Aorta (tissue), 5 donors: ENCODE data around the gene MAB21L4. TPM values are rescaled to one million over a fixed set of nuclear protein-coding genes. Genes with fewer than 3 reads are reported as not detected.
A peak's percentile ranks its signal among the peaks of the same experiment; 100 is the strongest.

Source experiments
- ATAC-seq: fragments of 200-7000 bp; cut with Tn5 transposase; one replicate; pipeline ENCODE4 v1.9.1; 2022; ENCODE audit warnings: moderate library complexity; ENCODE audit not compliant: low FRiP score
- DNase-seq, 2 donors: peaks; one replicate each; pipeline ENCODE4 v3.0.0-alpha.2; 2020
- H3K27ac ChIP-seq, 2 donors: one replicate each; pipeline ENCODE4 v1.5.1; 2013; ENCODE audit warnings: low read length in 2 of 2, mild to moderate bottlenecking in 2 of 2, moderate library complexity in 2 of 2, control low read depth in 1 of 2, inconsistent platforms in 1 of 2, low read depth in 1 of 2
- H3K27me3 ChIP-seq, 2 donors: one replicate each; pipeline ENCODE4 v1.6.1; 2013; ENCODE audit warnings: control low read depth in 1 of 2, low read length in 1 of 2, mild to moderate bottlenecking in 1 of 2, moderate library complexity in 1 of 2; ENCODE audit not compliant: insufficient read depth in 2 of 2, control insufficient read depth in 1 of 2
- H3K36me3 ChIP-seq, 2 donors: one replicate each; pipeline ENCODE4 v1.6.1; 2013; ENCODE audit warnings: control low read depth in 1 of 2, low read length in 1 of 2, mild to moderate bottlenecking in 1 of 2; ENCODE audit not compliant: insufficient read depth in 2 of 2, control insufficient read depth in 1 of 2
- H3K4me1 ChIP-seq, 2 donors: one replicate each; pipeline ENCODE4 v1.6.1; 2013; ENCODE audit warnings: low read length in 2 of 2, control low read depth in 1 of 2, mild to moderate bottlenecking in 1 of 2, moderate library complexity in 1 of 2; ENCODE audit not compliant: insufficient read depth in 2 of 2, control insufficient read depth in 1 of 2
- H3K4me3 ChIP-seq, 2 donors: one replicate each; pipeline ENCODE4 v1.5.1; 2013; ENCODE audit warnings: low read length in 2 of 2, control low read depth in 1 of 2, mild to moderate bottlenecking in 1 of 2
- H3K9me3 ChIP-seq: one replicate; pipeline ENCODE4 v1.6.1; 2013; ENCODE audit warnings: mild to moderate bottlenecking, low read length; ENCODE audit not compliant: control insufficient read depth
- WGBS, 2 donors: extraction: QIAGEN DNeasy Blood & Tissue Kit; methylation state at CpG; one replicate each; pipeline ENCODE4 v1.1.7; 2013; 5-methylcytosine and 5-hydroxymethylcytosine counted together
- intact Hi-C, 2 donors: fragments of 100-400 bp; cut with DNase I; formaldehyde crosslinking; loops; one replicate each; pipeline versions ENCODE4 v1.14.2 to v1.15.0; 2022
- long read RNA-seq, 2 donors: library from polyadenylated mRNA; unstranded; transcript quantifications; one replicate each; pipeline ENCODE4 v2.0.0, GENCODE V29; 2020 to 2021
- polyA plus RNA-seq, 2 donors: library from polyadenylated mRNA; stranded (reverse); fragments of 200-250 nt; gene quantifications; one replicate each; pipeline ENCODE4 v1.2.3, GENCODE V29; 2013
- total RNA-seq, 2 donors: library from RNA; stranded (reverse); fragmentation: NEBNext Ultra II Directional; extraction: Animal tissue kit (Norgen Biotek cat#: 25700); gene quantifications; one replicate each; pipeline ENCODE4 v1.2.1, GENCODE V29; 2021
- donor health status: healthy with polysubstance abuse.
- donor health status: Bipolar disorder and iron deficiency.
- donor health status: DM: no; HTN: no; CAD: no.
- donor health status: DM: no; HTN: no; CAD: no.
- donor health status: DM: yes; HTN: yes; CAD: no.

Gene MAB21L4
- not detected for total RNA-seq
- polyA plus RNA-seq, result 1 to 10 TPM in 1 of 2 donors, not detected in 1; 5.5 TPM
- long read RNA-seq, donor 1, result 0 reads
- long read RNA-seq, donor 2, result 0 reads

GRCh38 chr2:240895656-240896388 lies at the start of gene MAB21L4:
TSS of gene MAB21L4 (minus strand) at chr2:240896156. CDS start at chr2:240895997, 159 bp downstream.
- no peaks in the 10 kb centered on the region for H3K27me3 ChIP-seq
- intact Hi-C loops, result no loop called here
- no peaks in the 10 kb centered on the region for H3K36me3 ChIP-seq
- DNase-seq (no peak), ATAC-seq (no peak)
- H3K4me1 ChIP-seq, result no peaks in the 10 kb centered on the region
- H3K9me3 ChIP-seq, result no peaks in the 10 kb centered on the region
- H3K27ac ChIP-seq, result no peak within 1 kb of the TSS
- WGBS, 2 donors, result 80 to 84% methylated on average over 24 of the region's 24 CpGs
- no peak within 1 kb of the TSS for H3K4me3 ChIP-seq

DNA sequence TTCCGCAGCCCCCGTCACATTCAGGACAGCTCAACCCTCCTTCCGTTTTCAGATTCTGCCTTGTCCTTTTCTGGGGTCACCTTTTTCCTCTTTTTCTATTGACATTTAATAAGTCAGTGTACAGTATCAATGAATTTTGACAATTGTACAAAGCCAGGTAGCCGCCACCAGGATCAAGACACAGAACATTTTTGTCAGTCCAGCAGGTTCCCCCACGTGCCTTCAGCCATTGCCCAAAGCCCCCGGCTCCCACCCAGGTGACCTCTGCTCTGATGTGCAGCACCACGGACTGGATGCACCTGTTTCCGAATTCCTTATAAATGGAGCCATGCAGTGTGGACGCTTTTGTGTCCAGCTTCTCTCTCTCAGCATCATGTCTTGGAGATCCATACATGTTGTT lies 40.1 kb upstream of the MAB21L4 start:
- H3K4me1 ChIP-seq, result no peaks in the 10 kb centered on the region
- no peak overlapping the region for H3K4me3 ChIP-seq
- ATAC-seq, result no peak
- WGBS, 2 donors, result 86% methylated on average over 9 of the region's 9 CpGs
- H3K9me3 ChIP-seq, result peaks cover 5% of the 10 kb centered on the region
- peak in 1 of 2 donors; percentile 53 for DNase-seq
- no peaks in the 10 kb centered on the region for H3K36me3 ChIP-seq
- peaks cover 0 to 2% of the 10 kb centered on the region in 2 donors for H3K27me3 ChIP-seq
- no peak overlapping the region for H3K27ac ChIP-seq
- intact Hi-C loops, result no loop called here

DNA sequence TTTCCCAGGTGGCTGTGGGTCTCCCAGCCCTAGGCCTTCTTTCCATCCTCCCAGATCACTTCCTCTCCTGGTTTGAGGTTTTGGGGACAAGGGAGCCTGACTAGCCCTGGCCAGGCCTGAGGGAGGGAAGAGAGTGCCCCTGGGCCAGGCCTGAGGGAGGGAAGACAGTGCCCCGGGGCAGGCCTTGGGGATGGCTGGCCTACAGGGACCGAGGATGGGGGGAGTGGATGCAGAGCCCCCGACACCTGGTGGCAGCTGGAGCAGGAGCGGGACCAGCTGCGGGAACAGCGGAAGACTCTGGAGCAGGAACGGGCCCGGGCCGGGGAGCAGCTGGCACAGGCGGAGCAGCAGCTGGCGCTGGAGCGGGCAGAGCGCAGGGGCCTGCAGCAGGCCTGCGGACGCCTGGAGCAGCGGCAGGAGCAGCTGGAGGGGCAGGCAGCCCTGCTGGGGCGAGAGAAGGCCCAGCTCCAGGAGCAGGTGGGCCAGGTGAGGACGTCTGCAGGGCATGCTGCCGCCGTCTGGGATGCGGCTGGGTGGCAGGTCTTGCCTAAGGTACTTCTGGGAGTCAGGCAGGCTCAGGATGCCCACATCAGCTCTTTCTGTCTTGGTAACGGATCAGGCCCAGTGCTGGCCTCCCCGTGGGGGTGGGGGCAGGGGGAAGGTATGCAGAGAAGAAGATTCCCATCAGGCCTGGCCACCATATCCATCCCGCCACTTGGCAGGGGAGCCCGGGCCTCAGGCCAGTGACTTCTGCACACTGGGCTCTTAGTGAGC lies 39.3 kb upstream of the MAB21L4 start:
- H3K27ac ChIP-seq, result no peak overlapping the region
- peaks cover 5% of the 10 kb centered on the region for H3K9me3 ChIP-seq
- peak in 1 of 2 donors; percentile 59 for DNase-seq
- intact Hi-C loops, result no loop called here
- H3K27me3 ChIP-seq, result peaks cover 0 to 2% of the 10 kb centered on the region in 2 donors
- 86% methylated on average over 25 of the region's 25 CpGs for WGBS, 2 donors
- no peak overlapping the region for H3K4me3 ChIP-seq
- H3K4me1 ChIP-seq, result no peaks in the 10 kb centered on the region
- no peaks in the 10 kb centered on the region for H3K36me3 ChIP-seq
- ATAC-seq, result no peak

DNA sequence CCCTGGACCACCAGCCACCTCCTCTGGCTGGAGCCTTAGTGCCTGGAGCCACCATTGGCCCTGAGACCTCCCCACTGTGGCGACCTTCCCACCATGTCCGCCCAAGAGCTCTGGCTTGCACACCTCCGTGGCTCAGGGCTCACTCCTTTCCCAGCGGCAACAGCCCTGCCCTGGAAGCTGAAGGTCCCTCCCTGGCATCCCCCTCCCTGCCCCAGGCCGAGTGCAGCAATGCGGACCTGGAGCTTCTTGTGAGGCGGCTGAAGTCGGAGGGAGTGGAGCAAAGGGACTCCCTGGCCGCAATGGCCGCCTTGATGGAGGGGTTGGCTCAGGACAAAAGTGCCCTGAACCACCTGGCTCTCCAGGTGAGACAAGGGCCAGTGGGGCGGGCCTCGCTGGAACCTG lies 38.7 kb upstream of the MAB21L4 start:
- H3K27ac ChIP-seq, result no peak overlapping the region
- peak in 1 of 2 donors; percentile 66 for DNase-seq
- no peaks in the 10 kb centered on the region for H3K4me1 ChIP-seq
- no peak for ATAC-seq
- 85 to 94% methylated on average over 10 to 12 of the region's 12 CpGs for WGBS, 2 donors
- no peak overlapping the region for H3K4me3 ChIP-seq
- no peaks in the 10 kb centered on the region for H3K36me3 ChIP-seq
- peaks cover 0 to 2% of the 10 kb centered on the region in 2 donors for H3K27me3 ChIP-seq
- H3K9me3 ChIP-seq, result peaks cover 5% of the 10 kb centered on the region
- intact Hi-C loops, result no loop called here

- peaks cover 5% of the 10 kb centered on the region for H3K9me3 ChIP-seq
- ATAC-seq, result no peak
- H3K4me1 ChIP-seq, result no peaks in the 10 kb centered on the region
- intact Hi-C loops, result no loop called here
- H3K27ac ChIP-seq, result no peak overlapping the region
- H3K27me3 ChIP-seq, result peaks cover 0 to 2% of the 10 kb centered on the region in 2 donors
- WGBS, 2 donors, result 83 to 88% methylated on average over 20 to 23 of the region's 23 CpGs
- H3K36me3 ChIP-seq, result no peaks in the 10 kb centered on the region
- DNase-seq, result peak in 1 of 2 donors; percentile 44
- H3K4me3 ChIP-seq, result no peak overlapping the region
Observed at GRCh38 chr2:240933966-240934700, 38.2 kb upstream of the MAB21L4 start.

DNA sequence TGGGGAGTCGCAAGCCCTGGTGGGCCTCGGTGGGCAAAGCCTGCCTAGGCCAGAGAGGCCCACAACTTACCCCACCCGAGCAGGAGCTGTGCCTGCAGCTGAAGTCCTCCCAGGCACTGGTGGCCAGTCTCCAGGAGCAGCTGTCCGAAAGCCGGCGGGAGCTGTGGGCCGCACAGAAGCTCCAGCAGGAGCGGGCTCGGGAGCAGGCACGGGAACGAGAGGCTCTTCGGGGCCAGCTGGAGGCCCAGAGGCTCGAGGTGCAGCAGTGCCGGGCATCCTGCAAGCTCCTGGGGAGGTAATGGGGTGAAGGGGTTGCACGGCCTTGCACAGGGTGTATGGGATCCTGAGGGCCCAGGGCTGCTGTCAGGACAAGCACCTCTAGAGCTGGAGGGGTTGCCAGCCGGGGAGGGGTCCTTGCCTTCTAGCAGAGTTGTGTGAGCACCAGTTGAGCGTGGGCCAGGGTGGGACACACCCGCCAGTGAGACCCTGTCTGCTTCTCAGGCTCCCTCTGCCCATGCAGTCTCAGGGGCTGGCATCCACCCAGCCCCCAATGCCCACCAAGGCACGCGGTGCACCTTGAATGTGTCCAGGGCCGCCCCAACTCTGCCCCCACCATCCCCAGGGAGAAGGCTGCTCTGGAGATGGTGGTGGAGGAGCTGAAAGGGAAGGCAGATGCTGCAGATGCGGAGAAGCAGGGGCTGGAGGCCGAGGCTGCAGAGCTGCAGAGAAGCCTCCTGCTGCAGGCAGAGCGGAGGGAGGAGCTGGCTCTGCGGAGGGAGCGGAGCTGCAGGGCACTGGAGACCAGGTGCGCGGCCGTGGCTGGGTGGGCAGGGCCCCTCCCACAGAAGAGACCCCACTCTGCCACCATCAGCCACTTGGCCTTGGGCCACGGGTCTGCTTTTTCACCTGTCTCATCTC lies 37.4 kb upstream of the MAB21L4 start:
- intact Hi-C loops, result no loop called here
- peak; percentile 45 to 67 for DNase-seq
- Histone ChIP-seq H3K4me1 (no peaks in the 10 kb centered on the region), H3K4me3 (no peak overlapping the region), H3K36me3 (no peaks in the 10 kb centered on the region), H3K27ac (no peak overlapping the region), H3K9me3 (peaks cover 7% of the 10 kb centered on the region), H3K27me3 (peaks cover 0 to 2% of the 10 kb centered on the region in 2 donors)
- WGBS, 2 donors, result 81 to 84% methylated on average over 30 of the region's 30 CpGs
- ATAC-seq, result no peak

GRCh38 chr2:240932724-240933047 lies 36.7 kb upstream of the MAB21L4 start:
- Histone ChIP-seq H3K27me3 (peaks cover 0 to 2% of the 10 kb centered on the region in 2 donors), H3K4me1 (no peaks in the 10 kb centered on the region), H3K9me3 (peaks cover 8% of the 10 kb centered on the region), H3K27ac (no peak overlapping the region), H3K36me3 (no peaks in the 10 kb centered on the region), H3K4me3 (no peak overlapping the region)
- DNase-seq (peak; percentile 29 to 57), ATAC-seq (no peak)
- intact Hi-C loops, result no loop called here
- WGBS, 2 donors, result 88 to 89% methylated on average over 11 of the region's 11 CpGs
